Stomach (tissue), 9 donors: ENCODE measurements around the gene AKR1C2. TPM values are rescaled to one million over a fixed set of nuclear protein-coding genes. Genes with fewer than 3 reads are reported as not detected.

Experiments used
- DNase-seq, 2 donors: peaks; one replicate each; pipeline versions ENCODE4 v3.0.0 to v3.0.0-alpha.2; 2013 to 2019
- H3K27ac ChIP-seq, 5 donors: fragments of 200-600 bp in 4 of 5; sonication (generic) in 4 of 5; one replicate each; pipeline ENCODE4 v1.5.1; 2013 to 2019; ENCODE audit warnings: mild to moderate bottlenecking in 1 of 5, moderate library complexity in 1 of 5
- H3K27me3 ChIP-seq, 3 donors: fragments of 200-600 bp; sonication (generic); one replicate each; pipeline ENCODE4 v1.5.1; 2017 to 2019; ENCODE audit warnings: mixed run types in 1 of 3
- H3K36me3 ChIP-seq, 4 donors: fragments of 200-600 bp; sonication (generic); 1 replicate in 3 of 4; 2 replicates in 1 of 4; pipeline ENCODE4 v1.5.1; 2016 to 2019
- H3K4me1 ChIP-seq, 4 donors: fragments of 200-600 bp; sonication (generic); one replicate each; pipeline ENCODE4 v1.5.1; 2016 to 2019
- H3K4me3 ChIP-seq, 4 donors: fragments of 200-600 bp; sonication (generic) in 3 of 4; one replicate each; pipeline ENCODE4 v1.5.1; 2016 to 2019; ENCODE audit warnings: mild to moderate bottlenecking in 1 of 4
- H3K9me3 ChIP-seq, 4 donors: fragments of 200-600 bp; sonication (generic); one replicate each; pipeline ENCODE4 v1.5.1; 2016 to 2019
- EP300 ChIP-seq: sonication (generic); formaldehyde crosslinking; IDR thresholded peaks from one replicate; pipeline ENCODE4 v1.6.1; 2017; ENCODE audit warnings: antibody characterized with exemption
- POLR2A ChIP-seq, 4 donors: fragments of 450-650 bp; IDR thresholded peaks; one replicate each; pipeline ENCODE4 v1.6.1; 2016; ENCODE audit warnings: antibody characterized with exemption in 4 of 4, control low read depth in 2 of 4, mild to moderate bottlenecking in 1 of 4, moderate library complexity in 1 of 4
- POLR2AphosphoS5 ChIP-seq, 3 donors: sonication (generic); formaldehyde crosslinking; IDR thresholded peaks; one replicate each; pipeline ENCODE4 v1.6.1; 2016; ENCODE audit warnings: antibody characterized with exemption in 3 of 3
- WGBS, 5 donors: extraction: QIAGEN DNeasy Blood & Tissue Kit in 3 of 5; methylation state at CpG; one replicate each; pipeline versions ENCODE4 v1.1.5 to v1.1.7; 2013 to 2018; 5-methylcytosine and 5-hydroxymethylcytosine counted together
- intact Hi-C: fragments of 100-400 bp; cut with DNase I; formaldehyde crosslinking; loops from one replicate; pipeline ENCODE4 v1.15.1; 2023; ENCODE audit warnings: low total_unique reads
- polyA plus RNA-seq, 3 donors: library from polyadenylated mRNA; stranded (reverse); fragments of 200-250 nt; gene quantifications; one replicate each; pipeline ENCODE4 v1.2.3, GENCODE V29; 2013
- total RNA-seq, 5 donors: library from RNA; depleted of rRNA; stranded (reverse); fragments of >200 nt; gene quantifications; one replicate each; pipeline versions ENCODE4 v1.1.0 to v1.2.3, GENCODE V29; 2014 to 2016
- TF ChIP-seq, protein P1 (sequence below), 7 experiments: fragments of 450-650 bp in 4 of 7; fragments of 200-600 bp in 3 of 7; sonication (generic) in 3 of 7; IDR thresholded peaks; one replicate each; pipeline ENCODE4 v1.5.1; 2016 to 2019; ENCODE audit warnings: antibody characterized with exemption in 7 of 7, control low read depth in 2 of 7, mild to moderate bottlenecking in 1 of 7
- donor health status: healthy with polysubstance abuse.
- donor health status: Bipolar disorder and iron deficiency.
- donor health status: healthy.

AKR1C2 gene
- total and polyA plus RNA-seq, 8 donors: 30.4 to 507 (median 63.1) TPM

GRCh38 chr10:5045095-5045494, 41.4 kb upstream of the AKR1C2 start:
- Histone ChIP-seq H3K4me1 (peaks cover 0 to 20% (median 7%) of the 10 kb centered on the region in 4 donors), H3K4me3 (no peak overlapping the region), H3K27ac (no peak overlapping the region), H3K27me3 (no peaks in the 10 kb centered on the region), H3K36me3 (no peaks in the 10 kb centered on the region), H3K9me3 (no peaks in the 10 kb centered on the region)
- no peak for DNase-seq
- 83 to 90% (median 85%) methylated on average over 9 of the region's 9 CpGs for WGBS, 5 donors
- TF ChIP-seq, protein P1, sequence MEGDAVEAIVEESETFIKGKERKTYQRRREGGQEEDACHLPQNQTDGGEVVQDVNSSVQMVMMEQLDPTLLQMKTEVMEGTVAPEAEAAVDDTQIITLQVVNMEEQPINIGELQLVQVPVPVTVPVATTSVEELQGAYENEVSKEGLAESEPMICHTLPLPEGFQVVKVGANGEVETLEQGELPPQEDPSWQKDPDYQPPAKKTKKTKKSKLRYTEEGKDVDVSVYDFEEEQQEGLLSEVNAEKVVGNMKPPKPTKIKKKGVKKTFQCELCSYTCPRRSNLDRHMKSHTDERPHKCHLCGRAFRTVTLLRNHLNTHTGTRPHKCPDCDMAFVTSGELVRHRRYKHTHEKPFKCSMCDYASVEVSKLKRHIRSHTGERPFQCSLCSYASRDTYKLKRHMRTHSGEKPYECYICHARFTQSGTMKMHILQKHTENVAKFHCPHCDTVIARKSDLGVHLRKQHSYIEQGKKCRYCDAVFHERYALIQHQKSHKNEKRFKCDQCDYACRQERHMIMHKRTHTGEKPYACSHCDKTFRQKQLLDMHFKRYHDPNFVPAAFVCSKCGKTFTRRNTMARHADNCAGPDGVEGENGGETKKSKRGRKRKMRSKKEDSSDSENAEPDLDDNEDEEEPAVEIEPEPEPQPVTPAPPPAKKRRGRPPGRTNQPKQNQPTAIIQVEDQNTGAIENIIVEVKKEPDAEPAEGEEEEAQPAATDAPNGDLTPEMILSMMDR (IDR thresholded peaks at IDR 0.05): no peak
- TF ChIP-seq POLR2AphosphoS5 (IDR thresholded peaks at IDR 0.05) (no peak), POLR2A (IDR thresholded peaks at IDR 0.05) (no peak), EP300 (no peak)
- intact Hi-C loops: no loop called here

DNA sequence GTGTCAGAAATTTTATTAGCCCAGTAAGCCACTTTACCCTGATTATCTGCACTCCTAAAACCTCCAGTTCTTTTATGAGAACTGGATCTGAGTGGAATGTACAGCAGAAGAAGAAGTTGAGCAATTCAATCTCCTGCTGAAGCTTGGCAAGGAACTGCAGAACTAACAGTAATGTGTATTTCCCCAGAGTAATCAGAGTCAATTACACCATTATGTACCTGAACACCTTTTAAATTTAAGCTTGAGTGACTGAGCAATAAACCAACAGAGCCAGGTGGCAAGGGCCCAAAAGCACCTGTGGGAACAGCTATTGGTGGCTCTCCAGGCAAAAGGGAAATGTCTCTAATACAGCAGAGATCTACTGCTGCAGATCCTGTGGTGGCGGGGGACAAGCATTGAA, 40.1 kb upstream of the AKR1C2 start:
- Histone ChIP-seq H3K9me3 (no peaks in the 10 kb centered on the region), H3K36me3 (no peaks in the 10 kb centered on the region), H3K27me3 (no peaks in the 10 kb centered on the region), H3K4me3 (no peak overlapping the region), H3K4me1 (peaks cover 0 to 20% (median 7%) of the 10 kb centered on the region in 4 donors), H3K27ac (peak overlapping the region; percentile 26 to 62 (median 32))
- peak; percentile 37 to 92 for DNase-seq
- 63 to 71% (median 68%) methylated on average over 1 of the region's 1 CpG for WGBS, 5 donors
- intact Hi-C loops: no loop called here
- TF ChIP-seq, protein P1 (IDR thresholded peaks at IDR 0.05): no peak
- TF ChIP-seq POLR2AphosphoS5 (IDR thresholded peaks at IDR 0.05) (peak in 1 of 3 donors; percentile 9), EP300 (no peak)

- no peaks in the 10 kb centered on the region for H3K27me3 ChIP-seq
- H3K4me1 ChIP-seq: peaks cover 0 to 22% (median 7%) of the 10 kb centered on the region in 4 donors
- no peaks in the 10 kb centered on the region for H3K9me3 ChIP-seq
- H3K27ac ChIP-seq: peak overlapping the region in 3 of 5 donors; percentile 26 to 62 (median 47)
- H3K4me3 ChIP-seq: no peak overlapping the region
- intact Hi-C loops: no loop called here
- no peak for DNase-seq
- H3K36me3 ChIP-seq: no peaks in the 10 kb centered on the region
- TF ChIP-seq EP300: no peak
- TF ChIP-seq POLR2A (IDR thresholded peaks at IDR 0.05): no peak
- TF ChIP-seq, protein P1 (IDR thresholded peaks at IDR 0.05): no peak
- no peak for TF ChIP-seq POLR2AphosphoS5 (IDR thresholded peaks at IDR 0.05)
- WGBS, 5 donors: 65 to 89% (median 83%) methylated on average over 4 of the region's 4 CpGs
These were observed 39.3 kb upstream of the AKR1C2 start for GRCh38 chr10:5042922-5043321.

DNA sequence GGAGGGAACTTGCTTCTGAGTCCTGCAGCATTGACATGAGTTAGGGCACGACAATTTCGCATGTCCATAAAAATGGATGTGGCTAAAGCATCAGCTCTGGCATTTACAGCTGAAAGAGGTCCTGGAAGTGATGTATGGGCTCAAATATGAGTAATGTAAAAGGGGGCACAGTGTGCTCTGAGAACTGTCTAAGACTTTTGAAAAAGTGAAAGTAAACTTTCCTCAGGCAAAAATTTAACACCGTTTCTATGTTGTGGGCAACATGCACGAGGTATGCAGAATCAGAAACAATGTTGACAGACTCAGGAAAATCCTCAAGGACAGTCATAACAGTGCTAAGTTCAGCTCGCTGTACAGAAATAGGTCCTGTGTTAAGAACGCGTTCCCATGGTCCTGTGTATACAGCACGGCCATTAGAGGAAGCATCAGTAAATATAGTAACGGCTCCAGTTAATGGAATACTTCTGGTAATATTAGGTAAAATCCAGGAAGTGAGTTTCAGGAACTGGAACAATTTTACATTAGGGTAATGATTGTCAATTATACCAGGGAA, 37.9 kb upstream of the AKR1C2 start:
- 45 to 54% (median 49%) methylated on average over 9 of the region's 9 CpGs for WGBS, 5 donors

More for the DNA sequence above, 37.9 kb upstream of the AKR1C2 start:
- Histone ChIP-seq H3K27me3 (no peaks in the 10 kb centered on the region), H3K4me3 (peak overlapping the region in 1 of 4 donors; percentile 16), H3K27ac (peak overlapping the region in 1 of 5 donors; percentile 4), H3K36me3 (no peaks in the 10 kb centered on the region), H3K4me1 (peaks cover 0 to 24% (median 7%) of the 10 kb centered on the region in 4 donors), H3K9me3 (no peaks in the 10 kb centered on the region)
- DNase-seq: peak in 1 of 2 donors; percentile 17
- intact Hi-C loops: no loop called here
- TF ChIP-seq POLR2A (IDR thresholded peaks at IDR 0.05): no peak
- no peak for TF ChIP-seq POLR2AphosphoS5 (IDR thresholded peaks at IDR 0.05)
- TF ChIP-seq, protein P1 (IDR thresholded peaks at IDR 0.05): no peak
- TF ChIP-seq EP300: no peak
